SU-DHL-6 (cell line): ENCODE measurements around the gene CSPG4.
A peak's percentile ranks its signal among the peaks of the same experiment; 100 is the strongest.

Source experiments
- H2AFZ ChIP-seq: fragments of 200-600 bp; sonication (generic); 2 replicates; pipeline ENCODE4 v1.6.1; 2014; ENCODE audit warnings: low read depth, mild to moderate bottlenecking, moderate library complexity, mixed read lengths, antibody characterized with exemption, low read length; ENCODE audit not compliant: severe bottlenecking
- H3F3A ChIP-seq: fragments of 200-600 bp; shearing (Covaris generic); 2 replicates; pipeline ENCODE4 v1.6.0; 2016; ENCODE audit warnings: antibody characterized with exemption, mild to moderate bottlenecking; ENCODE audit not compliant: insufficient read depth
- H3K27ac ChIP-seq: fragments of 200-600 bp; sonication (generic); 2 replicates; pipeline ENCODE4 v1.5.1; 2016; ENCODE audit warnings: low read depth, mild to moderate bottlenecking, low read length, moderate library complexity, mixed read lengths
- H3K27me3 ChIP-seq: fragments of 200-600 bp; sonication (generic), shearing (Covaris generic); 2 replicates; pipeline ENCODE4 v1.6.0; 2014; ENCODE audit warnings: mild to moderate bottlenecking, low read length
- H3K36me3 ChIP-seq: fragments of 200-600 bp; sonication (generic); 2 replicates; pipeline ENCODE4 v1.6.1; 2014; ENCODE audit warnings: mild to moderate bottlenecking, low read length, mixed read lengths
- H3K4me2 ChIP-seq: fragments of 300-600, 200-600 bp; shearing (Covaris generic), sonication (generic); 2 replicates; pipeline ENCODE4 v1.6.0; 2014; ENCODE audit warnings: low read length, low read depth, mild to moderate bottlenecking; ENCODE audit not compliant: poor library complexity, severe bottlenecking
- H3K4me3 ChIP-seq: fragments of 200-600 bp; sonication (generic); 2 replicates; pipeline ENCODE4 v1.5.1; 2014; ENCODE audit warnings: antibody characterized with exemption, low read length, mild to moderate bottlenecking, mixed read lengths; ENCODE audit not compliant: insufficient read depth, poor library complexity, severe bottlenecking
- H3K79me2 ChIP-seq: fragments of 200-600 bp; sonication (generic); 2 replicates; pipeline ENCODE4 v1.6.1; 2014; ENCODE audit warnings: mild to moderate bottlenecking, low read length, moderate library complexity; ENCODE audit not compliant: insufficient read depth
- H3K9ac ChIP-seq: fragments of 200-600 bp; sonication (generic); 2 replicates; pipeline ENCODE4 v1.7.0; 2014; ENCODE audit warnings: mild to moderate bottlenecking, low read length
- H3K9me2 ChIP-seq: fragments of 200-600 bp; sonication (generic); replicated peaks from 2 replicates; pipeline ENCODE4 v1.6.1; 2014; ENCODE audit warnings: low read length; ENCODE audit not compliant: insufficient read depth
- H3K9me3 ChIP-seq: fragments of 200-600 bp; sonication (generic); 2 replicates; pipeline ENCODE4 v1.6.1; 2014; ENCODE audit warnings: low read length, mixed read lengths; ENCODE audit not compliant: insufficient read depth
- H4K20me1 ChIP-seq: fragments of 200-600 bp; sonication (generic); 2 replicates; pipeline ENCODE4 v1.6.1; 2014; ENCODE audit warnings: low read depth, mild to moderate bottlenecking, antibody characterized with exemption, low read length, moderate library complexity, mixed read lengths
- EZH2phosphoT487 ChIP-seq: fragments of 200-600 bp; sonication (generic), shearing (Covaris generic); conservative IDR thresholded peaks from 2 replicates; pipeline ENCODE4 v1.6.1; 2018; ENCODE audit warnings: mild to moderate bottlenecking, antibody characterized with exemption, low read length, moderate library complexity, mixed read lengths
- TF ChIP-seq, protein P1 (sequence below): fragments of 200-600 bp; sonication (generic); IDR thresholded peaks from one replicate; pipeline ENCODE4 v1.5.1; 2017; ENCODE audit warnings: antibody characterized with exemption, mild to moderate bottlenecking, low read length, moderate library complexity; ENCODE audit not compliant: insufficient read depth, poor library complexity, severe bottlenecking

Gene CSPG4

DNA sequence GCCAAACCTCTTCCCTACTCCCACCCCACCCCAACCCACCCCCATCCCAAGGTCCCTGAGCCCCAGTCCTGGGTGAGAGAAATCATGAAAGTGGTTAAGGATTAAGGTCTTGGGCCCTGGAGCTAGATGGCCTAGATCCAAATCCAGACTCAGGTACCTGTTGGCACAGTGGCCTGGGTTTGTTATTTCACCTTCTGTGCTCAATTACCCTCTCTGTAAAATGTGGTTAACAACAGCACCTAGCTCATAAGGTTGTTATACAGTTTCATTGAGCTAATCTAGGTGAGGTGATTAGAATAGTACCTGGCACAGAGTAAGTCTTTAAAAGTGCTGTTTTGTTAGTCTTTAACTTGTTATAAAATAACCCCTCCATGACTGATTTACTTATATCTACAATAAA is 80.7 kb downstream of the CSPG4 start:
- TF ChIP-seq, protein P1, sequence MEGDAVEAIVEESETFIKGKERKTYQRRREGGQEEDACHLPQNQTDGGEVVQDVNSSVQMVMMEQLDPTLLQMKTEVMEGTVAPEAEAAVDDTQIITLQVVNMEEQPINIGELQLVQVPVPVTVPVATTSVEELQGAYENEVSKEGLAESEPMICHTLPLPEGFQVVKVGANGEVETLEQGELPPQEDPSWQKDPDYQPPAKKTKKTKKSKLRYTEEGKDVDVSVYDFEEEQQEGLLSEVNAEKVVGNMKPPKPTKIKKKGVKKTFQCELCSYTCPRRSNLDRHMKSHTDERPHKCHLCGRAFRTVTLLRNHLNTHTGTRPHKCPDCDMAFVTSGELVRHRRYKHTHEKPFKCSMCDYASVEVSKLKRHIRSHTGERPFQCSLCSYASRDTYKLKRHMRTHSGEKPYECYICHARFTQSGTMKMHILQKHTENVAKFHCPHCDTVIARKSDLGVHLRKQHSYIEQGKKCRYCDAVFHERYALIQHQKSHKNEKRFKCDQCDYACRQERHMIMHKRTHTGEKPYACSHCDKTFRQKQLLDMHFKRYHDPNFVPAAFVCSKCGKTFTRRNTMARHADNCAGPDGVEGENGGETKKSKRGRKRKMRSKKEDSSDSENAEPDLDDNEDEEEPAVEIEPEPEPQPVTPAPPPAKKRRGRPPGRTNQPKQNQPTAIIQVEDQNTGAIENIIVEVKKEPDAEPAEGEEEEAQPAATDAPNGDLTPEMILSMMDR = no peak
- TF ChIP-seq EZH2phosphoT487 = no peak
- Histone ChIP-seq H3K79me2 (peaks cover 7% of the 10 kb centered on the region; the same call in 1 of the 2 replicates), H3K27me3 (no peaks in the 10 kb centered on the region), H3K36me3 (no peaks in the 10 kb centered on the region), H4K20me1 (no peaks in the 10 kb centered on the region), H3F3A (0 out of 2 replicates have a peak, but pooled peaks cover 3% of the 10 kb centered on the region), H3K9me2 (no peaks in the 10 kb centered on the region), H2AFZ (no peak overlapping the region), H3K27ac (no peak overlapping the region), H3K9ac (no peak overlapping the region), H3K9me3 (no peaks in the 10 kb centered on the region), H3K4me3 (no peak overlapping the region), H3K4me2 (no peak overlapping the region)

DNA sequence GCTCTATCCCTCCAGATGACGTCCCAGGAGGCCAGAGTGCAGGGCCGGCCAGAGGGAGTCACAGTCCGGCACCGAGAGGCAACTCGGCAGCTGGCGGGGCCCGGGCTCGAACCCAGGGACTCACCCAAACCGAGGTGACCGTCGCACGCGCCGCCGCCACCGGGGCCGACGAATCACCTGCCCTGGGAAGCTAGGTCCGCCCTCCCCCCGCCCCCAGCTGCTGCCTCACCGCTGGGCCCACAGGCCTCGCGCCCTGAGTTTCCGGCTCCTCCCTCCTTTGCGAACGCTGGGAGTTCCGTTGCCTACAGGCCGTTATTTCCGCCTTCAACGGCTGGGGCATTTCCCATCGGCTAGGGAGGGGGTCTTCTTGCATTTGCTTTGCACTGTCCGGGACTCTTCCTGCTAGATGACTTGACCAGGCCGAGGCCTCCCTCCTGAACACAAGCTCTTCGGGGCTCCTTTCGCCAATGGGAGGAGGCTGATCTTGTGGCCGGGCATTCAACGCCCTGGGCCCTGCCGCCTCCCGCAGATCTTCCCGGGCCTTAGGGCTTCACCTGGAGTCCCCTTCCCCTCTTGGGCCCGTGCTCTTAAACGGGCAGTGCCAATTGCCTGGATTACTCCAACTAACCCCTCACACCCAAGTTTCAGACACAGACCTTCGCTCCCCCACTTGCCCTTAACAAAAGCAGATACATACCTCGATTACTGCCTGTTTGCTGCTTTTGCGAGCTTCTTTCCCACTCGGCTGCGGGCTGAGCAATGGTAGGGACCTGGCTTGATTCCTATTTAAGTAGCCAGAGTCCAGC is 86.9 kb downstream of the CSPG4 start, which contains the start of gene SNUPN:
Gene SNUPN (minus strand): TSS at position 184 of the 806 bp plus-strand sequence. CDS start 4,674 bp downstream, outside the sequence.
- Histone ChIP-seq H3K36me3 (no peaks in the 10 kb centered on the region), H3K27ac (peak within 1 kb of the TSS; percentile 83), H3K9me2 (no peaks in the 10 kb centered on the region), H3F3A (peaks cover 19% of the 10 kb centered on the region; the same call in 1 of the 2 replicates), H3K4me3 (peak within 1 kb of the TSS; percentile 100), H3K4me2 (peak within 1 kb of the TSS; percentile 91), H3K27me3 (no peaks in the 10 kb centered on the region), H4K20me1 (no peaks in the 10 kb centered on the region), H3K9ac (peak within 1 kb of the TSS; percentile 95), H2AFZ (peak within 1 kb of the TSS; percentile 93), H3K79me2 (no peaks in the 10 kb centered on the region), H3K9me3 (no peaks in the 10 kb centered on the region)
- TF ChIP-seq, protein P1 = no peak
